ENCODE results near the gene ELL3. TPM values are rescaled to one million over a fixed set of nuclear protein-coding genes. Genes with fewer than 3 reads are reported as not detected.

The ELL3 gene
- total and polyA plus RNA-seq, 2 donors (not counting 3 experiments of a cell fraction or from before 2014, with no cell fraction given): 3.1 to 3.6 TPM

GRCh38 chr15:43799209-43799944 lies 22.6 kb upstream of the ELL3 start:
- CTCF ChIA-PET: no interaction called here

GRCh38 chr15:43796566-43796965 lies 19.8 kb upstream of the ELL3 start:
- no peak overlapping the region for H3K9ac ChIP-seq (replicated peaks; ENCODE audit: extremely low read depth, insufficient read depth, low read length)
- dilution Hi-C loops (cut with MboI; ENCODE audit: extremely low pct_ligation_motif_present, low sequenced_read_pairs): no loop called here
- ChIA-PET POLR2A (no interaction called here), CTCF (no interaction called here)
- no peak overlapping the region for H3K27ac ChIP-seq (ENCODE audit: insufficient read depth, low read depth, low read length)
- H3K79me2 ChIP-seq (ENCODE audit: control insufficient read depth, insufficient read depth, low read length): peaks cover 42% of the 10 kb centered on the region
- FAIRE-seq (no peak), DNase-seq (ENCODE audit: low read depth, low spot score) (no peak)
- intact Hi-C loops (cut with micrococcal nuclease): no loop called here
- H3K4me1 ChIP-seq (ENCODE audit: control insufficient read depth, extremely low read depth, insufficient read depth, low read length): peaks cover 28% of the 10 kb centered on the region
- H3K36me3 ChIP-seq (ENCODE audit: control insufficient read depth in 2 of 2, extremely low read depth in 1 of 2, insufficient read depth in 2 of 2, low read length in 2 of 2): peaks cover 21 to 26% of the 10 kb centered on the region in 2 experiments
- TF ChIP-seq POLR2AphosphoS5 (IDR thresholded peaks at IDR 0.05; ENCODE audit: insufficient read depth, low read depth, low read length): no peak
- no peaks in the 10 kb centered on the region for H3K9me1 ChIP-seq (replicated peaks; ENCODE audit: control insufficient read depth, extremely low read depth, insufficient read depth, low read length)
- no peak overlapping the region for H3K4me3 ChIP-seq (replicated peaks in 1 of 3; ENCODE audit: insufficient read depth in 1 of 3, low read depth in 1 of 3, low read length in 3 of 3)
- H3K4me2 ChIP-seq (ENCODE audit: insufficient read depth, low read length): no peak overlapping the region
- no peaks in the 10 kb centered on the region for H3K27me3 ChIP-seq (ENCODE audit: control insufficient read depth in 2 of 2, insufficient read depth in 2 of 2, low read length in 2 of 2)
- BruUV-seq (replicated peaks): no TSS peak
- H4K20me1 ChIP-seq (replicated peaks; ENCODE audit: control insufficient read depth, extremely low read depth, insufficient read depth, low read length): no peaks in the 10 kb centered on the region
- no peak overlapping the region for H2AFZ ChIP-seq (ENCODE audit: low read depth, low read length)
- H3K9me3 ChIP-seq (replicated peaks; ENCODE audit: control insufficient read depth, insufficient read depth, low read length): no peaks in the 10 kb centered on the region

More at GRCh38 chr15:43799209-43799944, 22.6 kb upstream of the ELL3 start:
- Histone ChIP-seq H3K9me3 (replicated peaks; ENCODE audit: control insufficient read depth, insufficient read depth, low read length) (no peaks in the 10 kb centered on the region), H3K9ac (replicated peaks; ENCODE audit: extremely low read depth, insufficient read depth, low read length) (no peak overlapping the region), H3K4me2 (ENCODE audit: insufficient read depth, low read length) (no peak overlapping the region), H3K9me1 (replicated peaks; ENCODE audit: control insufficient read depth, extremely low read depth, insufficient read depth, low read length) (no peaks in the 10 kb centered on the region), H3K27me3 (ENCODE audit: control insufficient read depth in 2 of 2, insufficient read depth in 2 of 2, low read length in 2 of 2) (no peaks in the 10 kb centered on the region), H3K27ac (ENCODE audit: insufficient read depth, low read depth, low read length) (no peak overlapping the region), H3K4me1 (ENCODE audit: control insufficient read depth, extremely low read depth, insufficient read depth, low read length) (peaks cover 12% of the 10 kb centered on the region), H2AFZ (ENCODE audit: low read depth, low read length) (no peak overlapping the region), H4K20me1 (replicated peaks; ENCODE audit: control insufficient read depth, extremely low read depth, insufficient read depth, low read length) (no peaks in the 10 kb centered on the region), H3K79me2 (ENCODE audit: control insufficient read depth, insufficient read depth, low read length) (peaks cover 21% of the 10 kb centered on the region), H3K4me3 (replicated peaks in 1 of 3; ENCODE audit: insufficient read depth in 1 of 3, low read depth in 1 of 3, low read length in 3 of 3) (no peak overlapping the region), H3K36me3 (ENCODE audit: control insufficient read depth in 2 of 2, extremely low read depth in 1 of 2, insufficient read depth in 2 of 2, low read length in 2 of 2) (peaks cover 15 to 20% of the 10 kb centered on the region in 2 experiments)
- POLR2A ChIA-PET: no interaction called here
- FAIRE-seq (no peak), DNase-seq (ENCODE audit: low read depth, low spot score) (no peak)
- TF ChIP-seq POLR2A (IDR thresholded peaks at IDR 0.05; ENCODE audit: low read depth, low read length) (no peak), GATA2 (IDR thresholded peaks at IDR 0.05; ENCODE audit: insufficient read depth, insufficient read length, low read depth, low read length) (no peak), FOS (IDR thresholded peaks at IDR 0.05; ENCODE audit: borderline replicate concordance, insufficient read depth, low read length) (no peak), JUN (IDR thresholded peaks at IDR 0.05; ENCODE audit: borderline replicate concordance, insufficient read depth, insufficient read length, low read depth) (no peak), MYC (IDR thresholded peaks at IDR 0.05; ENCODE audit: low read depth, low read length) (no peak), POLR2AphosphoS5 (IDR thresholded peaks at IDR 0.05; ENCODE audit: insufficient read depth, low read depth, low read length) (no peak)
- no TSS peak for BruUV-seq (replicated peaks)
- intact Hi-C loops (cut with micrococcal nuclease) (no loop called here), dilution Hi-C loops (cut with MboI; ENCODE audit: extremely low pct_ligation_motif_present, low sequenced_read_pairs) (no loop called here)

Measured in endothelial cell of umbilical vein (primary cell).